ENCODE data around the gene GALNT1.

GALNT1 gene

DNA sequence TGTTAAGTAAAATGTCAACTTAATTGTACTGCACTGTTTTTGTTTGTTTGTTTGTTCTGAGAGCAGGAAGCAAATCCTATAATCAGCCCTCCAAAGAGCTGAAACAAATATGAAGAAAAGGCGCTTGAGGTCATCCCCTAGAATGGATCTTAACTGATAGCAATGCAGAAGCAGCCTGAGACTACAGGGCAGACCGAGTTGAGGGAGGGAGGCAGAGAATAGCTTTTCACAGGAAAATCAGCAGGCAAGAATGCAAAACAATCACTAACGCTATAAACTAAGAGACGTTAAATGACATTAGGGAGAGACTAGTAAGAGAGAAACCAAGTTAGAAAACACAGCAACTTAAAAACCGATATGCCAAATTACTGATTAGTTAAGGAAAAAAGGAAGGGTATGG lies 37.2 kb downstream of the GALNT1 start:
- DNase-seq, result no peak

DNA sequence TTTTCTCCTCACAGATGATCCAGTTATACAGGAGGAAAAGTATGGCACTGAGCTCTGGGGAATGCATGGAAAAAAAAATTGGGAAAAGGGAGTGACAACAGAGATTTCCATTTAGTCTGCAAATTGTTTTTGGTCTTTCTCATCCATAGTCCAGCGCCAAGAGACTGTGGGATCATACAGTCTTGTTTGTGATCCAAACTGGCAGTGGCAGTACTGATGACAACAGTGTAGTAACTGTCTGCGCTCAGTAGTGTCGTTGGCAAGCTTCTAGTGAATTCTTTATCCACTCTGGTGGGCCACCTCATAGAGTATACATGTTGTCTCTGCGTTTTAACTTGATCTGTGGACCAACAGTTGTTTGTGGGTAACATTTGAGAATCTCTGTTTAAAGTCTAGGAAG lies 37.9 kb downstream of the GALNT1 start:
- DNase-seq, result no peak

- no peak for DNase-seq
Observed at GRCh38 chr18:35619941-35620340, 38.4 kb downstream of the GALNT1 start.

- no peak for DNase-seq
Observed at GRCh38 chr18:35620765-35621164, 39.2 kb downstream of the GALNT1 start.

DNA sequence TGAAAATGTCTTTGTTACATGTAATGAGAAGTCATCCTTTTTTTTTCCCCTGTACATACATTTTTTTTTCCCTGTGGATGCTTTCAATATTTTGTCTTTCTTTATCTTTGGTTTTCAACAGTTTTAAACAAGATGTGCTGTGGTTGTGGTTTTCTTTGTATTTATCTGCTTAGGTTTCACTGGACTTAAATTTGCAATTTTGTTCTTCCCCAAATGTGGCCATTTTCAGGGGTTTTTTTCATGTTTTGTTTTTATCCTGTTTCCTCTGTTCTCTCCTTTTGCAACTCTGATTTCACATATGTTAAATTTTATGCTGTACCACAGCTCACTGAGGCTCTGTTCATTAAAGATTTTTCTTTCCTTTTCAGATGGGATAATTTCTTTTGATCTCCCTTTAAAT lies 41.7 kb downstream of the GALNT1 start:
- no peak for DNase-seq

DNA sequence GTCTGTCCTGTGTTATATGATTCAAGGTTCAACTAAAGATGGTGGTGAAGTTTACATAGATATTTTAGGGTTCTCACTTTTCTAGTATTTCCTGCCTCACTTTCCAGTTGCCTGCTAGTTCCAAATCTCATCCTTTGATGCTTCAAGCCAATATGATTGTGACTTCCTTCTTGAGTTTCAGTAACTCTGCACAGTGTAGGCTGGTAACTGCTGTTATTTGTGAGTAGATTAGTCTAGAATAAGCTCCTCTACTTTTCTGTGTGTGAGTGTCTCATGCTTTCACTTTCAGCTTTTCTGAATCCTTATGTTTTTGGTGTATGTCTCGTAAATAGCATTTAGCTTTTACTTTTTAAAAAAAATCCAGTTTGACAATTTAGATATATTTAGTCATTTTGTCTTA lies 42.6 kb downstream of the GALNT1 start:
- no peak for DNase-seq

- no peak for DNase-seq
Observed at GRCh38 chr18:35625232-35625631, 43.7 kb downstream of the GALNT1 start.

DNA sequence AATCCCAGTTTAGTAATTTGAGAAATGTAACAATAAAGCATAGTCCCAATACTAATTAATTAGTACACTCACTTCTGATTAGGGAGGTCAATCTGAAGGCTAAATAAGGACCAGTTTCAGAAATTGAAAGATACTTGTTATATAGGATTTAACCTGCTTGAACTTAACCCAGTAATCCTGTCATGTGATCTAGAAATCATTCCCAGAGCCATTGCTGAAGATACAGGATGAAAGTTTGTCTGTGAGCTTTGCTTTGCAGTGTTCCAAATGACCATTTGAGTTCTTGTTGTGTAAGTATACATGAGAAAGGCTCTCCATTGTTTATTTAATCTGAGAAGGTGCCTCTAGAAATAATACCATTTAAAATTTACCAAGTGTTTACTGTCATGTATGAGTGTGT lies 52.2 kb downstream of the GALNT1 start:
- no peak for DNase-seq

- DNase-seq, result no peak
Observed at GRCh38 chr18:35634323-35634722, 52.8 kb downstream of the GALNT1 start.

DNA sequence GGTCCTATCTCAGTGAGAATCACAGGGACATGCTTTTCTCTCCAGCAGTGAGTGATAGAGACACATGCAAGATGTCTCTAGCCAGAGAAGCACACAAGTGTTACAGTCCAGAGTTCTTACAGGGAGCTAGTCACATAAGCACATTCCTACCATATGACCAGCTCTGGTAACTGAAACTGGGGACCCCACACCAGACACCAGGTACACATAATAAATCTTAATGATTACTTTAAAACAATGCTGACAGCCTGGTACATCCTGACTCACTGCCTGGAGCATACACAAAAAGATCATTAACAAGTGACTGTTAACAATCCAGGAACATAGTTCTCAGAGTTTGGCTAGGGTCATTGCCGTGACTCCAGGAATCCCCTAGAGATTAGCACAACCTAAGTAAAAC lies 53.6 kb downstream of the GALNT1 start:
- DNase-seq, result no peak

DNA sequence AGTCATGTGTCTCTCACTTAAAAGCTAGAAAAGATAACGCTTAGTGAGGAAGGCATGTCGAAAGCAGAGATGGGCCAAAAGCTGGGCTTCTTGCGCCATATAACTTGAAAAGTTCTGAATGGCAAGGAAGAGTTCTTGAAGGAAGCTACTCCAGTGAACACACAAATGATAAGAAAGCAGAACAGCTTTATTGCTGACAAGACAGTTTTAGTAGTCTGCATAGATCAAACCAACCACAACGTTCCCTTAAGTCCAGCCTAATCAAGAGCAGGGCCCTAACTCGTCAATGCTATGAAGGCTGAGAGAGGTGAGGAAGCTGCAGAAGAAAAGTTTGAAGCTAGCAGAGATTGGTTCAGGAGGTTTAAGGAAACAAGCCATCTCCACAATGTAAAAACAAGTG lies 55.7 kb downstream of the GALNT1 start:
- DNase-seq, result no peak

DNA sequence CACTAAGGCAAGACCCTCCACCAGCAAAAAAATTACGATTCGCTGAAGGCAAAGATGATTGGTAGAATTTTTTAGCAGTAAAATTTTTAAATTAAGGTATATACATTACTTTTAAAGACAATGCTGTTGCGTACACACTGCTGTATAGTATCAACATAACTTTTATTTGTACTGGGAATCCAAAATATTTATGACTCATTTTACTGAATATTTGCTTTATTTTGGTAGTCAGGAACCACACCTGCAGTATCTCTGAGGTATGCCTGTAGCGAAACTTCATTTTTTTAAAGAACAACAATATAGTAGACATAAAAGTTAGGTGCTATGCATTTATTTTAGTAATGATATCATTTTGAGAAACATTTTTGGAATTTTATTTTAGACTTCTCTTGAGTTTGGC lies 57.8 kb downstream of the GALNT1 start:
- DNase-seq, result no peak

- no peak for DNase-seq
Observed at GRCh38 chr18:35641467-35641866, 59.9 kb downstream of the GALNT1 start.

DNA sequence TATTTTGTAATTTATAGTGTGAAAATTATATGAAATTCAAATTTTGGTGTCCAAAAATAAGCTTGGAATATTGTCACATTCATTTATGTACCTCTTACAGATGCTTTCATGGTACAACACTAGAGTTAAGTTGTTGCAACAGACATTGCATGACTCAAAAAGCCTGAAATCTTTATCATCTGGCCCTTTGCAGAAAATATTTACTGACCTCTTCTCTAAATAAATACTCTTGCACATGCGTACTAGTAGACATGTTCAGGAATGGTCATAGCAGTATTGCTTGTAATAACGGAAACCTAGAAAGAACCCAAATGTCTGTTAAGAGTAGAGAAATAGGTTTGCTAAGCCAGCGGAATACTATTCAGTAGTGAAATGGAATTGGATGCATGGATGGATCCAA lies 60.4 kb downstream of the GALNT1 start:
- DNase-seq, result no peak

GRCh38 chr18:35642802-35643201 lies 61.3 kb downstream of the GALNT1 start:
- DNase-seq, result no peak

DNA sequence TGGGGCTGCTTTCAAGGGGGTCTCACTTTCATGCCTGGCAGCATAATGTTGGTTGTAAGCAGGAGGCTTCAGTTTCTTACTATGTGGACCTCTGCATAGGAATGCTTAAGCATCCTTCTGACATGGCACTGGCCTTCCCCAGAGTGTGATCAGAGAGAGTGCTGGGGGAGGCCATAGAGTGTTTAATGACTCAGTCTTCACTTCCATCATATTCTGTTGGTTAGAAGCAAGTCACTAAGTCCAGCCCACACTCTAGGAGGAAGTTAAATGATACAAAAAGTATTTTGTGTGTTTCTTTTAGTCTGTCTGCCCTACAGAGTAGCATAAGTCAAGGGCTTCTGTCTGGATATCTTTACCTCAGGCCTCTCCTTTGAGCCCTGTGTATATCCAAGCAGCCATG lies 64.9 kb downstream of the GALNT1 start:
- no peak for DNase-seq

DNA sequence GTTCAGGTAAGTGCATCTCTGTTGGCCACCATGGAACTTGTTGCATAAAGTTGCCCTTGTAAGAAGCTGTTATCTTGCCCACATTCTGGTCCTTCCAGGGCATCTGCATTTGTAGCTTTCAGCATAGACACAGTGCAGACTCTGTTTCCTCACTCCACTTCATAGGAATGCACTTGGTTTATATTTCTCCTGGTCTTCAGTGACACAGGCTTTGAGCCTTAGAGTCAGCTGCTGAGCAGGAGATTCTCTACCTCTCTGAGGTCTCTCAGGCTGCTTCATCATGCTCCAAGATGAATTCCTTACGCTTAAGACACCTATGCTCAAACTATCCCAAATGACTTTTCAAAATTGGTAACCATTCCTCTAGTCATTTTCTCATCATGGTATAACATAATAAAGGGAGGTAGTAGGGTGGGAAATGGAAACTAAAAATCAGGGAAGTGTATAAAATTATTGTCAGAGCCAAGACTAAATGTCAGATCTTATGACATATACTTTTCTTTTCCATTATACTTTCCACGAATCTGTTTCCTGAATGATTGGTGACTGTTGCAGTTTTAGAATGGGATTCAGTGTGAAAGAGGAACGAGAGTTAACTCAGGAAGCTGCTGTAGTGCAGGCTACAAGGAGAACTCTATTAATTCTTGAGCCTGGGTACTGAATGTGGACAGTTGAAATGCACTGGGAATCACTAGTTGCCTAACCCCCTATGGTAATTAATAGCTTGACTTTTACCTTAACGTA lies 72.0 kb downstream of the GALNT1 start:
- no peak for DNase-seq

GRCh38 chr18:35658112-35658511 lies 76.6 kb downstream of the GALNT1 start:
- no peak for DNase-seq

GRCh38 chr18:35661483-35662146 lies 80.1 kb downstream of the GALNT1 start:
- no peak for DNase-seq

GRCh38 chr18:35662293-35663062 lies 80.9 kb downstream of the GALNT1 start:
- no peak for DNase-seq

DNA sequence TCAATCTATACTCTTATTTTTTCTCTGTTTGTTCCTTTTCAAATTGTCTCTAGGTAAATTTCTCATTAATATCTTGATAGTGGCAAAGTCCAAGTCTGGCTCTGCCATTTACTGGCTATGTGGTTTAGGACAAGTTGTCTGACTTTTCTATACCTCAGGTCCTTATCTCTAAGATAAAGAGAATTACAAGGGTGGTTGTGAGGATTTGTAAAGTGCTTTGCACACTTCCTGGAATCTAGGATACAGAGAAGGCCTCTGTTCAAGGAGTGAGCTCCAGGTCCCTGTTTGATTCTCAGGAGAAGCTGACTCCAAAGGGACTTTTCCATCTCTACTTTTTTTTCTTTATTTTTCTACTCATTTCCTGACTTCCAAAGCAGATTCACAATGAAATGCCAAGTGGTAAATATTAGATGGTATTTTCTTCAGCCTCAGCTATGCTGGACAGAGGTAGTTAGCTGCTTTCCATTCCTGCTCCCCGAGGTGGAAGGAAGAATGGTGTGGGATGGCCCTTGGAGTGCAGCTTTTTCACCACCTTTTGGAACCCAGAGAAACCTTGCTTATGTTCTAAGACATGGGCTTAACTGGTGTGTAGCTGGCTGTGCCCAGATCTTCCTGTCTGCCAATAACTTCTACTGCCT lies 90.5 kb downstream of the GALNT1 start:
- no peak for DNase-seq

- no peak for DNase-seq
Observed at GRCh38 chr18:35672897-35673296, 91.4 kb downstream of the GALNT1 start.

DNA sequence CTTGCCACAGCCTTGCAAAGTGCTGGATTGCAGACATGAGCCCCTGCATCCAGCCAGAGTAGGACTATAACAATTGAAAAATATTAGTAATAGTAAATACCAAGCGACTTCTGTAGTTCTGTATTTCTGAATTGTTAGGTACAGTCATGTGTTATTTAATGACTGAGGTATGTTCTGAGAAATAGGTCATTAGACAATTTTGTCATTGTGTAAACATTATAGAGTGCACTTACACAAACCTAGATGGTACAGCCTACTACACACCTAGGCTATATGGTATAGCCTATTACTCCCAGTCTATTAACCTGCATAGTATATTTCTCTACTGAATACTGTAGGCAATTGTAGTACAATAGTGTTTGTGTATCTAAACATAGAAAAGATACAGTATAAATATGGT lies 92.1 kb downstream of the GALNT1 start:
- no peak for DNase-seq

- no peak for DNase-seq
Observed at GRCh38 chr18:35680139-35680551, 98.6 kb downstream of the GALNT1 start.
